ENCODE measurements around the gene CCDC184. TPM values are rescaled to one million over a fixed set of nuclear protein-coding genes. Genes with fewer than 3 reads are reported as not detected.

The CCDC184 gene
- total RNA-seq, 1 experiment from 2014 or later, result 0.13 TPM

DNA sequence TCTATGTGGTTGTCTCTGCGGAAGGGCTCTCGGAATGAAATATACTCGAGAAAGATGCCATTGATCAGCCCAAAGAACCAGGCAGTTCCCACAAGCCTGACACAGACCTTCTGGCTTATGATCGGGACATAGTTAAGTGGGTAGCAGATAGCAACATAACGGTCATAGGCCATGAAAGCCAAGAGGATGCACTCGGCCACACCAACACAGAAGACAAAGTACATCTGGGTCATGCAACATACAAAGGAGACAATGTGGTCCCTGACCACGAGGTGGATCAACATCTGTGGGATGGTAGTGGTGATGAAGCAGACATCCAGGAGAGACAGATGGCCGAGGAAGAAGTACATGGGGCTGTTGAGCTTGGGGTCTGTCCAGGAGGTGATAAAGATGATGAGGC lies 19.3 kb downstream of the CCDC184 start:
- H3K36me3 Mint-ChIP-seq (ENCODE audit: insufficient read depth in 1 of 3, low read depth in 3 of 3), result peaks cover 18 to 24% (median 18%) of the 10 kb centered on the region in 3 experiments; a peak in 6 of 7 replicates
- no peak overlapping the region for H2BK15ac ChIP-seq (ENCODE audit: low read depth, low read length)
- WGBS (ENCODE audit: extremely low coverage, insufficient read length, low lambda C conversion rate), result no CpG with 5 or more reads among the region's 8 CpGs
- no peak overlapping the region for H3K27ac Mint-ChIP-seq
- peaks cover 3 to 4% of the 10 kb centered on the region in 2 experiments; a peak in 2 of 4 replicates for H3K4me1 Mint-ChIP-seq
- peaks cover 7% of the 10 kb centered on the region for H3K23me2 ChIP-seq (ENCODE audit: insufficient read length, low read depth, low read length, poor library complexity, severe bottlenecking)
- H3T11ph ChIP-seq (ENCODE audit: low read length), result no peak overlapping the region
- TF ChIP-seq, protein P1, sequence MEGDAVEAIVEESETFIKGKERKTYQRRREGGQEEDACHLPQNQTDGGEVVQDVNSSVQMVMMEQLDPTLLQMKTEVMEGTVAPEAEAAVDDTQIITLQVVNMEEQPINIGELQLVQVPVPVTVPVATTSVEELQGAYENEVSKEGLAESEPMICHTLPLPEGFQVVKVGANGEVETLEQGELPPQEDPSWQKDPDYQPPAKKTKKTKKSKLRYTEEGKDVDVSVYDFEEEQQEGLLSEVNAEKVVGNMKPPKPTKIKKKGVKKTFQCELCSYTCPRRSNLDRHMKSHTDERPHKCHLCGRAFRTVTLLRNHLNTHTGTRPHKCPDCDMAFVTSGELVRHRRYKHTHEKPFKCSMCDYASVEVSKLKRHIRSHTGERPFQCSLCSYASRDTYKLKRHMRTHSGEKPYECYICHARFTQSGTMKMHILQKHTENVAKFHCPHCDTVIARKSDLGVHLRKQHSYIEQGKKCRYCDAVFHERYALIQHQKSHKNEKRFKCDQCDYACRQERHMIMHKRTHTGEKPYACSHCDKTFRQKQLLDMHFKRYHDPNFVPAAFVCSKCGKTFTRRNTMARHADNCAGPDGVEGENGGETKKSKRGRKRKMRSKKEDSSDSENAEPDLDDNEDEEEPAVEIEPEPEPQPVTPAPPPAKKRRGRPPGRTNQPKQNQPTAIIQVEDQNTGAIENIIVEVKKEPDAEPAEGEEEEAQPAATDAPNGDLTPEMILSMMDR (conservative IDR thresholded peaks at IDR 0.05), result no peak
- H3K27me3 Mint-ChIP-seq (ENCODE audit: low read depth), result peaks cover 81% of the 10 kb centered on the region
- no peak overlapping the region for H2BK12ac ChIP-seq (ENCODE audit: insufficient read length, low read depth, low read length)
- H2BK120ac ChIP-seq (ENCODE audit: low read depth, low read length, poor library complexity, severe bottlenecking), result no peak overlapping the region
- H3K4ac ChIP-seq (ENCODE audit: low read depth, low read length), result no peak overlapping the region
- H4K8ac ChIP-seq (replicated peaks; ENCODE audit: insufficient read length, low read depth, low read length), result no peak overlapping the region
- H3K79me2 ChIP-seq (ENCODE audit: insufficient read depth, low read length), result no peaks in the 10 kb centered on the region
- no peak overlapping the region for H4K5ac ChIP-seq (ENCODE audit: insufficient read length, low read depth, low read length)
- no peak overlapping the region for H3K14ac ChIP-seq (ENCODE audit: insufficient read depth, low read length)
- H3K9me3 Mint-ChIP-seq, result peaks cover 36 to 64% of the 10 kb centered on the region in 2 experiments
- DNase-seq, result no peak
- H3K27ac ChIP-seq (ENCODE audit: insufficient read length, low read depth, low read length), result no peak overlapping the region
- no peak overlapping the region for H3K9ac ChIP-seq (ENCODE audit: extremely low read depth, insufficient read length, low read length)
- H4K91ac ChIP-seq (ENCODE audit: insufficient read length, low read depth, low read length), result no peak overlapping the region
- H2AK5ac ChIP-seq (ENCODE audit: insufficient read length, low read length), result no peak overlapping the region
- H3K4me2 ChIP-seq (ENCODE audit: insufficient read depth, insufficient read length, low read length), result no peak overlapping the region
- no peak overlapping the region for H3K4me3 Mint-ChIP-seq
- H3K56ac ChIP-seq (ENCODE audit: insufficient read length, low read depth, low read length), result no peak overlapping the region
- peaks cover 4% of the 10 kb centered on the region; the same call in 1 of the 2 replicates for H3K27me3 ChIP-seq (ENCODE audit: insufficient read depth, low read length)
- H3K79me1 ChIP-seq (ENCODE audit: insufficient read depth, low read depth, low read length, poor library complexity, severe bottlenecking), result no peaks in the 10 kb centered on the region
- H3K18ac ChIP-seq (ENCODE audit: insufficient read length, low read depth, low read length), result no peak overlapping the region
- no peak overlapping the region for H2BK5ac ChIP-seq (ENCODE audit: insufficient read length, low read length)
- no peak overlapping the region for H3K23ac ChIP-seq (ENCODE audit: insufficient read length, low read depth, low read length)
- no peaks in the 10 kb centered on the region for H4K20me1 ChIP-seq (ENCODE audit: control insufficient read depth, insufficient read depth, insufficient read length)
- H2AFZ ChIP-seq (ENCODE audit: low read length), result no peak overlapping the region
- no peak overlapping the region for H2BK20ac ChIP-seq (ENCODE audit: low read depth, low read length, poor library complexity, severe bottlenecking)
- no peaks in the 10 kb centered on the region for H3K4me1 ChIP-seq (ENCODE audit: insufficient read depth, low read length)
- no peaks in the 10 kb centered on the region for H3K9me3 ChIP-seq (ENCODE audit: control insufficient read depth, low read depth, low read length)

All from H9 (cell line).